Activated B cell treated with CpG ODN at 0.5 μM for 24 hours (primary cell): ENCODE measurements around the gene CNOT4. TPM values are rescaled to one million over a fixed set of nuclear protein-coding genes. Genes with fewer than 3 reads are reported as not detected.
"Not testable (repeated sequence)": the region's sequence is repeated elsewhere in the genome, so short reads cannot be mapped to it uniquely, and the experiment has no call there.

Experiments used
- ATAC-seq: fragments of 200-7000 bp; cut with Tn5 transposase; one replicate; pipeline ENCODE4 v1.10.0; 2021; ENCODE audit warnings: low read depth, mild to moderate bottlenecking, moderate library complexity
- CTCF ChIA-PET: fragments of 350-600 bp; sonication (Branson Sonifier 250); formaldehyde crosslinking; loops from one replicate; lab custom pipeline; 2021; ENCODE audit warnings: antibody characterized with exemption; lab: Charles Lee
- POLR2A ChIA-PET: fragments of 350-600 bp; sonication (Branson Sonifier 250); formaldehyde crosslinking; loops from one replicate; lab custom pipeline; 2021; ENCODE audit warnings: antibody characterized with exemption; lab: Charles Lee
- DNase-seq: peaks from one replicate; pipeline ENCODE4 v3.0.0; 2022
- H3K27ac Mint-ChIP-seq: one replicate; pipeline ENCODE4 v1.8.0; 2020; ENCODE audit warnings: mixed read lengths
- H3K27me3 Mint-ChIP-seq: one replicate; pipeline ENCODE4 v1.8.0; 2021; ENCODE audit warnings: mixed read lengths
- H3K36me3 Mint-ChIP-seq: one replicate; pipeline ENCODE4 v1.8.0; 2021; ENCODE audit warnings: low read depth, mixed read lengths
- H3K4me1 Mint-ChIP-seq: one replicate; pipeline ENCODE4 v1.8.0; 2021; ENCODE audit warnings: mixed read lengths
- H3K4me3 Mint-ChIP-seq: one replicate; pipeline ENCODE4 v1.8.0; 2020; ENCODE audit warnings: mild to moderate bottlenecking, mixed read lengths
- H3K9me3 Mint-ChIP-seq: one replicate; pipeline ENCODE4 v1.8.0; 2020; ENCODE audit warnings: mixed read lengths
- intact Hi-C: fragments of 100-400 bp; cut with micrococcal nuclease; formaldehyde crosslinking; loops from one replicate; pipeline ENCODE4 v1.15.1; 2024
- total RNA-seq: library from RNA; stranded (reverse); gene quantifications from 2 replicates; pipeline ENCODE4 v1.2.3, GENCODE V29; 2022
- TF ChIP-seq, protein P1 (sequence below): fragments of 200-600 bp; IDR thresholded peaks from one replicate; pipeline ENCODE4 v1.8.0; 2022; ENCODE audit warnings: antibody characterized with exemption, mild to moderate bottlenecking

The CNOT4 gene
- total RNA-seq, 1 donor from 2014 or later, result 36.8 TPM

GRCh38 chr7:135449436-135449835 lies 60.5 kb downstream of the CNOT4 start:
- no peak for DNase-seq
- no peaks in the 10 kb centered on the region for H3K27me3 Mint-ChIP-seq
- intact Hi-C loops, result no loop called here
- ChIA-PET CTCF (no interaction called here), POLR2A (no interaction called here)
- no peak overlapping the region for H3K27ac Mint-ChIP-seq
- ATAC-seq, result no peak
- H3K9me3 Mint-ChIP-seq, result no peaks in the 10 kb centered on the region
- H3K36me3 Mint-ChIP-seq, result peaks cover 16% of the 10 kb centered on the region
- no peak overlapping the region for H3K4me3 Mint-ChIP-seq
- TF ChIP-seq, protein P1, sequence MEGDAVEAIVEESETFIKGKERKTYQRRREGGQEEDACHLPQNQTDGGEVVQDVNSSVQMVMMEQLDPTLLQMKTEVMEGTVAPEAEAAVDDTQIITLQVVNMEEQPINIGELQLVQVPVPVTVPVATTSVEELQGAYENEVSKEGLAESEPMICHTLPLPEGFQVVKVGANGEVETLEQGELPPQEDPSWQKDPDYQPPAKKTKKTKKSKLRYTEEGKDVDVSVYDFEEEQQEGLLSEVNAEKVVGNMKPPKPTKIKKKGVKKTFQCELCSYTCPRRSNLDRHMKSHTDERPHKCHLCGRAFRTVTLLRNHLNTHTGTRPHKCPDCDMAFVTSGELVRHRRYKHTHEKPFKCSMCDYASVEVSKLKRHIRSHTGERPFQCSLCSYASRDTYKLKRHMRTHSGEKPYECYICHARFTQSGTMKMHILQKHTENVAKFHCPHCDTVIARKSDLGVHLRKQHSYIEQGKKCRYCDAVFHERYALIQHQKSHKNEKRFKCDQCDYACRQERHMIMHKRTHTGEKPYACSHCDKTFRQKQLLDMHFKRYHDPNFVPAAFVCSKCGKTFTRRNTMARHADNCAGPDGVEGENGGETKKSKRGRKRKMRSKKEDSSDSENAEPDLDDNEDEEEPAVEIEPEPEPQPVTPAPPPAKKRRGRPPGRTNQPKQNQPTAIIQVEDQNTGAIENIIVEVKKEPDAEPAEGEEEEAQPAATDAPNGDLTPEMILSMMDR, result no peak
- peaks cover 36% of the 10 kb centered on the region for H3K4me1 Mint-ChIP-seq

GRCh38 chr7:135448753-135449152 lies 61.1 kb downstream of the CNOT4 start:
- no peaks in the 10 kb centered on the region for H3K9me3 Mint-ChIP-seq
- TF ChIP-seq, protein P1, result no peak
- peaks cover 15% of the 10 kb centered on the region for H3K36me3 Mint-ChIP-seq
- ChIA-PET POLR2A (no interaction called here), CTCF (no interaction called here)
- H3K4me3 Mint-ChIP-seq, result no peak overlapping the region
- no peaks in the 10 kb centered on the region for H3K27me3 Mint-ChIP-seq
- DNase-seq (no peak), ATAC-seq (no peak)
- H3K27ac Mint-ChIP-seq, result peak overlapping the region; percentile 21
- peaks cover 36% of the 10 kb centered on the region for H3K4me1 Mint-ChIP-seq
- intact Hi-C loops, result no loop called here

GRCh38 chr7:135447748-135448147 lies 62.2 kb downstream of the CNOT4 start:
- ChIA-PET CTCF (interaction anchor here (0.8 kb wide), 1 partner anchor 13 kb away, joined by 3 read pairs; no protein-coding TSS in a partner anchor), POLR2A (no interaction called here)
- Mint-ChIP-seq H3K36me3 (peaks cover 21% of the 10 kb centered on the region), H3K27me3 (no peaks in the 10 kb centered on the region), H3K9me3 (no peaks in the 10 kb centered on the region), H3K4me1 (peaks cover 35% of the 10 kb centered on the region), H3K4me3 (no peak overlapping the region), H3K27ac (no peak overlapping the region)
- TF ChIP-seq, protein P1, result no peak
- ATAC-seq, result no peak
- intact Hi-C loops, result no loop called here
- DNase-seq, result no peak

DNA sequence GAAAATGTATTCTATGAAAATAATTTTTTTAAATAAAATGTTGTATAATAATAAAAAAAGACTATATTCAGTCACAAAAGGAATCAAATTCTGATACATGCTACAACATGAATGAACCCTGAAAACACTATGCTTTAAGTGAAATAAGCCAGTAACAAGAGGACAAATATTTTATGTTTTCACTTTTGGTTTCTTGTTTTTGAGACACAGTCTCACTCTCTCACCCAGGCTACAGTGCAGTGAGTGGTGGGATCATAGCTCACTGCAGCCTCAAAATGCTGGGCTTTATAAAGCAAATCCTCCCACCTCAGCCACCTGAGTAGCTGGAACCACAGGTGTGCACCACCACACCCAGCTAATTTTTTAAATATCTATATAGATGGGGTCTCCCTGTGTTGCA lies 64.2 kb downstream of the CNOT4 start:
- DNase-seq, result no peak
- H3K27ac Mint-ChIP-seq, result no peak overlapping the region
- ATAC-seq, result no peak
- H3K9me3 Mint-ChIP-seq, result no peaks in the 10 kb centered on the region
- POLR2A ChIA-PET, result no interaction called here
- CTCF ChIA-PET, result no interaction called here
- H3K27me3 Mint-ChIP-seq, result no peaks in the 10 kb centered on the region
- no peak overlapping the region for H3K4me3 Mint-ChIP-seq
- H3K36me3 Mint-ChIP-seq, result peaks cover 21% of the 10 kb centered on the region
- TF ChIP-seq, protein P1, result no peak
- H3K4me1 Mint-ChIP-seq, result peaks cover 29% of the 10 kb centered on the region
- intact Hi-C loops, result no loop called here

- Mint-ChIP-seq H3K36me3 (peaks cover 21% of the 10 kb centered on the region), H3K4me1 (peaks cover 27% of the 10 kb centered on the region)
- intact Hi-C loops, H3K27me3 Mint-ChIP-seq, H3K9me3 Mint-ChIP-seq, CTCF ChIA-PET, ATAC-seq, H3K4me3 Mint-ChIP-seq, DNase-seq, H3K27ac Mint-ChIP-seq, POLR2A ChIA-PET: not testable (repeated sequence)
These were observed 64.6 kb downstream of the CNOT4 start for GRCh38 chr7:135445266-135445665.

DNA sequence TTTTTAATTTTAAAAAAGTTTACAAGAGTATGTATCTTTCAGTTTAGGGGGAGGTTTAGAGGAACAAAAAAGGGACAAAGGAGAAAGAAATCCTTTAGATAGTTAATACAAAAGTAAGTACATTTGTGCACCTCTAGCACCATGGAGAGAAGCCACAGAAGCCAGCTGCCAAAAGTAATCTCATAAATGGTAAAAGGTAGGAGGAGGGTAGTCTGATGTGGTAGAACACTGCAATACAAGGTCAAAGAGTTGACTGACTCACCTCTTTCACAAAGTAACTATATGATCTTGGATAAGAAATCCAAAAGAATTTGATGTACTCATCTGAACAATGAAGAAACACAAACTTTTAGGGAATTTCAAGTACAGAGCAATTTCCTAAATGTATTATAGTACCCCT lies 68.1 kb downstream of the CNOT4 start:
- DNase-seq (no peak), ATAC-seq (no peak)
- H3K27me3 Mint-ChIP-seq, result no peaks in the 10 kb centered on the region
- no peak overlapping the region for H3K27ac Mint-ChIP-seq
- TF ChIP-seq, protein P1, result no peak
- no peak overlapping the region for H3K4me3 Mint-ChIP-seq
- H3K4me1 Mint-ChIP-seq, result peaks cover 10% of the 10 kb centered on the region
- intact Hi-C loops, result no loop called here
- CTCF ChIA-PET, result no interaction called here
- H3K36me3 Mint-ChIP-seq, result peaks cover 25% of the 10 kb centered on the region
- POLR2A ChIA-PET, result no interaction called here
- no peaks in the 10 kb centered on the region for H3K9me3 Mint-ChIP-seq
